Lung microvascular endothelial cell (primary cell): ENCODE data around the gene ELMO2. TPM values are rescaled to one million over a fixed set of nuclear protein-coding genes. Genes with fewer than 3 reads are reported as not detected.
A peak's percentile ranks its signal among the peaks of the same experiment; 100 is the strongest.

Experiments
- DNase-seq, 2 donors: peaks; one replicate each; pipeline versions ENCODE4 v3.0.0 to v3.0.0-alpha.2; 2010; ENCODE audit warnings: low read depth in 2 of 2
- total RNA-seq: library from RNA; depleted of rRNA; stranded (reverse); fragments of >200 nt; gene quantifications from 2 replicates; pipeline ENCODE4 v1.2.1, GENCODE V29; 2014

The ELMO2 gene
- total RNA-seq, 1 donor from 2014 or later = 24.8 TPM

DNA sequence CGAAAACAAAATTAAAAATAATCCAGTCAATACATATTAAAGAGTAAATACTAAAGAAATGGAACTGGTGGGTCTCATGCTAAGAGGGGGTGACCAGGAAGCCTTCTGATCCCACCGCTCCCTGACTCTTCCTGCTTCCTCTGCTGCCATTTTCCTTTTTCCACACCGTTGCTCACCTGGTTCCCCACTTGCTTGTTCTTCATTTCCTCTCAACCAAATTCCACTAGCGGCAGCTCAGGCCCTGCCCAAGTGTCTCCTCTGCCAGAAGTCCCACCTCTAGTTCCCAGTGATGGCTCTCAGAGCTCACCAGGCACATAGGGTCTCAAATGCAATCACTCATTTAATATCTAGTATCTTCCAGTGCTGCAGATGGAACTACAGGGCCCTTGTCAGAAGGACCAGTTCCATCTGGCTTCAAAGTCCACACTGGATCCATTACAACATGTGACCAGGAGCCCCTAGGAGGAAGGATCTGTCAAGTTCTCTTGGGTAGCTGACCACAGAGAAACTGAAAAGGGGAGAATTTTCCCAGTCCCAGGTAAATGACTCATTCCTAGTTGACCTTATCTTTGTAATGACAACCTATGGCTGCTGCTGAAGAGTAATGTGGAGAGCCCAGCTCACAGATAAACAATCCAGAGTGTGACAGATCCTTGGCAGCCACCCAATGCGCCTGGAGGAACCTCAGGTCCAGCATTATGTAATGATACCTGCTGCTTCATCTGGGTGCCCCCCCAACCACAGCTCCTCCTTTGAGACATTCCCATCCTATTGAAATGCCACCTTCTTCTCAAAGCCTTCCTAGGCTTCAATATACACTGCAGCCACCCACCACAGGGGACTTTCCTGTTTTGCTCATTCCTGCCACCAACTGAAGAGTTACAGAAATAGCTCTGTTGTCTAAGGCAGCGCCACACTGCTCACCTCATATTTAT, 38.2 kb downstream of the ELMO2 start:
- DNase-seq = peak in 1 of 2 donors; percentile 36

DNA sequence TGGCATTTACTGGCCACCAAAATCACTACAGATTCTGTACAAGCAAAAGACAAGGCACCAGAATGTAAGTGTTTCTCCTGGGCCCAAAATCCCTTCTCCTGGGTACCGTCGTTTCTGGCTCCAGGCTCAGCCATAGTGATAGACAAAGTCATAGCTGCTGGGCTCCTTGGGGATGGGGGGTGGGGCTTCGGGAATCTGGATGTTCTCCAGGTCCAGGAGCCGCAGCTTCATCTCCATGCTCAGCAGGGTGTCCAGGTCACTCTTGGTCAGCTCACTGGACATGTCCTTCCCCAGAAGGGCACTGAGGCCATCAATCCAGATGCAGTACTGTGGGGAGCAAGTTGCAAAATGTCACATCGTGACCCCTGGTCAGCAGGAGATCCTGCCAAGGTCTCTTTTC, 39.2 kb downstream of the ELMO2 start:
- no peak for DNase-seq

DNA sequence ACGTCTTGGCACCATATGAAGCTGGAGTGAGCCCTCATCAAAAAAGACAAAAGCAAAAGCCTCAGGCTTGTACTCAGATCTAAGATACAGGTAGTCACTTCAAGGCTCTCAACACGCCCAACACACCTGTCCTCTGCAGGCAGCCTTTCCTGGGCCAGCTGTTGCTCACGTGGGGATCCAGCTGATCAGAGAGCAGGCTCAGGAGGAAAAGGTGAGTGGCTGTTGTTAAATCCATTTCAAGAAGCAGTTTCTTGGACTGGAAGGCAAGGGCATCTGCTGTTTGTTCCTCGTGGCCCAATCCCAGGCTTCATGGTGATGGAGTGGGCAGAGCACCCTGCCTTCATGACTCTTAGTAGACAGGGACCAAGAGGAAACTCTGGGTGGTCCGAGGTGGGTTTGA, 39.6 kb downstream of the ELMO2 start:
- DNase-seq = no peak

DNA sequence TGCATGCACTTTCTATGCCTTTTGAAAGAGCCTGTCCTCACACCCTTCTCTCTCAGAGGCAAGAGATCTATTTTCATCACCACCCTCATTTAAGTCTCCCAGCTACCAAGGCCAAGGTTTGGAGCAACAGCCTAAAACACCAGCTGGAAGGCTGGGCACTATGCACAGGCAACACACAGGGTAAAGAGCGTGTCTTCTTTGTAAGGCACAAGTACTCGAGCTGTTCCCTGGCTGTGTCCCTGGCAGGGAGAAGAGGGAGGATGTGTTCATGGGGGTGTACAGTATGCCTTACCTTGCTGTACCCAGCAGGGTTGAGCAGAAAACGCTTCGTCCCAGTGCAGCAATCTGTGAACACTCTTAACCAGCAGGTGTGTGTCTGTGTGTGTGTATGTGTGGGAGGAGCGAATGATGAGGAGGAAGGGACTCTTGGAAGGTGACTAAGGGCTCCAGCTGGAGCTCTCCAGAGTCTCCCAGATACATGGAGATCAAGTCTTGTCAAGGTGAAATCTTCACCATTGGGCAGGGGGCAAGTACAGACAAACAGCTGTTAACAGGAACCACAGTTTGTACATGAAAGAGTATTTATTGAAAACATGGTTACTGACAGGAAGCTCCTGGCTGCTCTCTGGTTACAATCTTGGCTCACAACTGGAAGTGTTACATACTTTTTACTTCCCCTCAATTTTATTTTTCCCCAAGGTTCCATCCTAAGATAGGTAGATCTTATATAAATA, 40.8 kb downstream of the ELMO2 start:
- no peak for DNase-seq

DNA sequence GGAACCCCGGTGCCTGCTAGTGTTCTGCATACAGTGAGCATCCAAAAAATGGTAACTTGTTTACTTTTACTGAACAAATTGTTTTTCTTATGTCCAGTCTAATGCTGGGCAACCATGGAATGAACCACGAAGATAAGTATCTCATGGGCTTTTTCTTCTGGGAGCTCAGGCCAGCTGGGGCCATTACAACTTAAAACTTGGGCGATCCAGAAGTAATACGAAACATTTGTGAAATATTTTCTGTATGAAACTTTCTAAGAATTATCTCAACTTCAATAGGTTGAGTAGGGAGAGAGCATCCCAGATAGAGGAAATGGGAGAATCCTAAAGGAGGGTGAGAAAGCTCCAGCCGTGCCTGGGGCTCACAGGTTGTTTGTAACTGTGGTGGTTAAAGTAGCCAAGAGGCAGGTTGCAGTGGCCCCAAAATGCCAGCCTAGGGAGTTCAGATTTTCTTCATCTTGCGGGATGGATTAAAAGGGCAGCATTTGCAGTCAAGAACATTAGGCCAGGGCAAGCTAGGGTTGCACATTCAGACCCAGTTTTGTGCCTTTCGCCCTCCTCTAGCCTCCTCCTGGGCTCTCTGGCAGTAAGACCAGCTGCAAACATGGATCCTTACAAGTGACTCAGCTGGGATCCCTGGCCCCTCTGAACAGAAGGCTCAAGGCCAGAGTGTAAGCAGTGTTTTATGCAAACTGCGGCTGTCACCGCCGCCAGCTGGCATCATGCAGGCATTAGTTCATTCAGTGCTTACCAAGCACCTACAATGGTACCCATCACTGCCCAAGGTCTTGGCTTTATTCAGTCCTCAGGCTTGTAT, 41.5 kb downstream of the ELMO2 start:
- no peak for DNase-seq

DNA sequence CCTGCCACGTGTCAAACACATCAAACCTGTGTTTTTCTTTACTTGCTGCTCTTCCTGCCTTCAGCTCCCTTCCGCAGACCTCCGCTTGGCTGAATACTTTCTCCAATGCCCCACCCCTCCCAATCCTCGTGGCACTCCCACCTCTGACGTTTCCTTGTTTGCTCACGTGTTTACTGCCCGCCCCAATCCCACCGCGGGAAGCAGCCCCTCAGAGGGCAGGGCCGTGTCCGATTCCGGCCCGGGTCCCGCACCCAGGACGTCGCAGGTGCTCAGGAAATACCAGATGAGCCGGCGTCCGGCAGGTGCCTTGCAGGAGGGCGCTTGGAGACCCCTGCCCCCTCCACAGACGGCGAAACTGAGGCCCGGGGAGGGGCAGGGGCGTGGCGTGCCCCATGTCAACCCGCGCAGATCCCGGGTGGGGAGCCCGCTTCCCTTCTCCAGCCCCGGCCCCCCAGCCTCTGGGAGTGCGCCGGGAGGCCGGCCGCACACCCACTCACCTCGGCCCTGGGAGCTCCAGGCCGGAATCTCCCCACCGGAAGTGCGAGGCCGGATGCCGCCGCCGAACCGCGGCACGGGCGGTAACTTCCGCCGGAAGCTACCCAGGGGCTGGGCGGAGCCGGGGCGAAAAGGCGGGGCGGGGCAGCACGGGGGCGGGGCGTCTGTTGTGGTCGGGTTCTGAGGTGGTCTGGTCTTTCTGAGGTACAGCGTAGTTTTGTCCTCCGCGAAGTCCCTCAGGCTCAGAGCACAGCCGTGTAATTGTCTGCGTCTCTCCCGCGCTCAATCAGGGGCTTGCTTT, 42.3 kb downstream of the ELMO2 start:
- DNase-seq = peak; percentile 91 to 94

DNA sequence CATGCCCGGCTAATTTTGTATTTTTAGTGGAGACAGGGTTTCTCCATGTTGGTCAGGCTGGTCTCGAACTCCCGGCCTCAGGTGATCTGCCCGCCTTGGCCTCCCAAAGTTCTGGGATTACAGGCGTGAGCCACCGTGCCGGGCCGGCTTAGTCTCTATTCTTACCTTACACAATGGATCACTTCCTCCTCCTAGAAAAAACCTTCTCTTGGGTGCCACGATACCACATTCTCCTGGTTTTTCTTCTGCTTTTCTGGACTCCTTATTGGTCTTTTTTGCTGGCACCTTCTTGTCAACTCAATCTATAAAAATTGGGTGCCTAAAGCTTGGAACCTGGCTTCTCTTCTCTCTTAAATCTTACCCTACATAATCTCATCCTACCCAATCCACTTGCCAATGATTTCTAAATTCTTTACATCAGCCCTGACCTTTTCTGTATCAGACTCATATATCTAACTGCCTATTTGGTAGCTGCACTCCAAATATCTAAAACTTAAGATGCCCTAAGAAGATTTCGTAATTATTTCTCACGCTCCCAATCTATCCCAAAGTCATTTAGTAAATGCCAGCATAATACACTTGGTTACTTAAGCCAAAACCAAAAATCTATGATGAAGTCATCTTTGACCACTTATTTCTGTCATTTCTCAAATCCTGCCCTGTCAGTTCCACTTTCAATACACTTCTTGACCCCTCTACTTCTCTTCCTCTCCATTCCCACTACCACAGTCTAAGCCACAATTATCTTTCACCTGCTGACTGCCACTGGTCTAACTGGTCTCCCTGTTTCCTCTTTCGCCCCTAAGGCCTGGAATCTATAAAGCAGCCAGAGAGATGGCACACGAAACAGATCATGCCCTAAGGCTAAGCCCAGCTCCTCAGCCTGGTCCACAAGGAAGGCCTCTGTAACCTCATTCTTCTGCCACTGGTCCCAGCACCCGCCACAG, 43.2 kb downstream of the ELMO2 start:
- DNase-seq = no peak

DNA sequence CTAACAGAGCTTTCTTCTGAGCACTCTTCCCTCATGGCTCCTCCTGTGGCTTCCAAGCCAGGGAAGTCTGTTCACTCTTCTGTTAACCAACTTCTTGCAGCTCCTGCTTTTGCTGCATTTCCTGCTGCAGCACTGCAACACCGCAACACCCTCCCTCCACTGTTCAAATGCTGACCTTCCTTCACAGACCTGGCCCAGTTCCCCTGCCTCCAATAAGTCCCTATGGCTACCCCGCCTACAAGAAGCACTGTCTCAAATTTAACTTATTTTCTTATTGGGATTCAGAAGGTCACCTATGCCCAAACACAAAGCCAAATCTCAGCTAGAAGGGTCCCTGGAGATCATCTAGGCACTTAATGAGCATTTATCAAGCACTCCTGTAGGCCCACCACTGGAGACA, 44.6 kb downstream of the ELMO2 start:
- DNase-seq = no peak

DNA sequence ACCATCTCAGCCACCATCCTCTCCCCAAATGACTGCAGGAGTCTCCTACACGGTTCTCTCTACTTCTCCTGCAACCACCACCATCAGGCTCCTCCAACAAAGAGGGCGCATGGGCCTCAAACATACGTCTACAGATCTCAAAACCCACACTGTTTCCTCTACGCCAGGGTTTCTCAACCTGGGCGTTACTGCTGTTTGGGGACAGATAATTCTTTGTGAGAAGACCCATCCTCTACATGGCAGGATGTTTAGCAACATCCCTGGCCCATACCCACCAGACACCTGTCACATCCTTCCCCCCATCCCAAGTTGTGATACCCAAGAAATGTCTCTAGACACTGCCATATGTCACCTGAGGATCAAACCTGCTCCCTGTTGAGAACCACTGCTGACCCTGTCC, 45.0 kb downstream of the ELMO2 start:
- DNase-seq = no peak

DNA sequence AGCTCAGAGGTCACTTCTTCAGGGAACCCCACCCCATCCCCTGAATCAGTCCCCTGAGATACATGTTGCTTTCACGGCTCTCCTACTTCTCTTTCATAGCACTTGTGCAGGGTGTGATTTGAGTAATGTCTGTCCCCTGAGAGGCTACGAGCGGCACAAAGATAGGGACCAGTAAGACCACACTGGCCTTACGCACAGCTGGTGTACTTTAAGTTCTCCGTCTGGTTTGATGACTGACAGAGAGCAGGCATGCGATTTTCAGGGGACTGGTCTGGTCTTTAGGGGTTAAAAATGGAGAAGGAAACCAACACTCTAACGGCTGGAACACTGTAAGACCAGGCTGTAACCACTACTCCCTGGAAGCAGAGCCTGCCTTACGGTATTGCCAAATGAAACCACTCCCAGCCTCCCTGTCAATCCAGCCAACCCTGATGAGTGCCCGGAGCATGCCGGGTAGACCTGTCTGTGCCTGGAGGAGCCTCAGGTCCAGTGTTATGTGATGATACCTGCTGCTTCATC, 47.1 kb downstream of the ELMO2 start:
- no peak for DNase-seq

DNA sequence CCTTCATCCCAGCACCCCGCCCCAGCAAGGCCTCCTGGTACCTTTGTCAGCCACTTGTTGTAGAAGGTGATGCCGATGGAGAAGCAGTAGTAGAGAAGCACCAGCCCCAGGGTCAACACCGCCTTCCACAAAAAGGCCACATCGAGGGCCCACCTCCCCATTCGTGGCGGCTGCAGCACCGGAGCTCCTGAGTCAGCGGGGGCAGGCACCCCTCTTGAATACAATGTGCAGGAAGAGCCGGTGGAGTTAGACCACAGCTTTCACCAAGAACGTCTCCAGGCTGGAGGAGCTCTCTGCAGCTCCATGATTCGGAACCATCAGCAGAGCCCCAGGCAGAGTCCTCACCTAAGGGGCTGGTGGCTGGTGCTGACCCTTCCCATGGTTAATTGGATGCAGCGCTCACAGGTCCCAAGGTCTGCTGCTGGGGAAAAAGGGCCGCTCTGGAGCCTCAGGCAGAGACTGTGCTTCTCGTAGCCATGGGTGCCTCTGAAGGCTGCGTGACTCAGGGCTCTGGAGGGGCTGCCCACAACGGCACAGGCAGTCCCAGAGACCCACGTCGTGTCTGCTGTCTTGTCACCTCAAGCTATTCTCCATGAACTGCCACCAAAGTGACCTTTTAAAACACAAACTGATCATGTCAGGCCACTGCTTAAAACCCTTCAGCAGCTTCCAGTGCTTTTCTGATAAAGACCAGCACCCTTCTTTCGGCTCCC, 47.9 kb downstream of the ELMO2 start:
- DNase-seq = no peak

DNA sequence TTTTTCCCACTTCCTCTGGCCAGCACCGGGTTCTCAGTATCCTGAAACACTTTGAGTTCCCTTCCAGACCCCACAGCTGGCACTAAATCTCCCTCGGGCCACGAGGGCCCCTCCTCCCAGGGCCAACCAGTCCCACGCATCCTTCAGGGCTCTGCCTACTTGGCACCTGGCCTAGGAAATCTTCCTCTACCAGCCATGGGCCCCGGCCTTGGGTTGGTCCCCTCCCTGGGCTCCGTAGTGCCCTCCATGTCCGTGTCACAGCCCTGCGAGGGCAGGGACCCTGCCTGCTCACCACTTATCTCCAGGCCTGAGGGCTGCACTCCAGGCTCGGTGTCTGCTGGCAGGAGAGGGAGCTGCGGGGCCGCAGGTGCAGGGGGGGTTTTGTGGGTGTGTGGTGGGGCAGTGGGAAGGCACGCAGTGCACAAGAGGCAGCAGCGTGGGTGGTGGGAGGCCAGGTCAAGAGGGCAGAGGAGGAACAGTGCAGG, 49.3 kb downstream of the ELMO2 start:
- DNase-seq = no peak

DNA sequence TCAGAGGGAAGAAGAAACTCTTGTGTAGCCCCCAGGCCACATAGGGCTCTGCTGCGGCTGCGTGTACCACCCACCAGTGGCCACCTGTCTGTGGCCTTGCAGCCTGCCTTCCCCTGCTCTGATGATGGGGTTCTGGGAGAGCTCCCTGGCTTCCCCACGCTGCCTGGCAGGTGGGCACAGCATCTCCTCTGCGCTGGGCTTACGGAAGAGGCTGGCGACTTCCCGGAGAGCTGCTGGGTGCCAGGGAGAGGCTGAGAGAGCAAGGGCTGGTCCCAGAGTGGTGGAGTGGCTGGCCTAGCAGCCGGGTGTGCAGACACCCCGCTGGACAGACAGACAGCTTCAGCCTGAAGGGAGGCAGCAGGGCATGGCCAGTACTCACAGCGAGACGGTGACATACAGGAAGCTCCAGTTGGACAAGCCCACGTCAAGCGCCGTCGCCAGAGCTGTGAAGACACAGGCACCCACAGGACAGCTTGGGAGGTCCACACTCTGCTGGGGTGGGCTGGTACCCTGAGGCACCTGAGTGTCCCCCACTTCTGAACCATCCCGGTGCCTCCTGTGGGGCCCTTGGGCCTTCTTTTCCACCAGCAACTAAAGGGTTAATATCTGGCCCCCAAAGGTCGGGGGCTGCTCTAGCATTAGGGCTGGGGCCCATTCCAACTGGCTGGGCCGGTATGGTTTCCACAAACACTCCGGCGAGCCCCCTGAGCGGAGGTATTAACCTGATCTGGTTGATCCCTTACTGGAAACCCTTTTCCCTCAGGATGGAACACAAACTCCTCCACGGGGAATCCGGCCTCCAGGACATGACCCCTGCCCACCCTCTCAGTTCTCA, 50.0 kb downstream of the ELMO2 start:
- no peak for DNase-seq

DNA sequence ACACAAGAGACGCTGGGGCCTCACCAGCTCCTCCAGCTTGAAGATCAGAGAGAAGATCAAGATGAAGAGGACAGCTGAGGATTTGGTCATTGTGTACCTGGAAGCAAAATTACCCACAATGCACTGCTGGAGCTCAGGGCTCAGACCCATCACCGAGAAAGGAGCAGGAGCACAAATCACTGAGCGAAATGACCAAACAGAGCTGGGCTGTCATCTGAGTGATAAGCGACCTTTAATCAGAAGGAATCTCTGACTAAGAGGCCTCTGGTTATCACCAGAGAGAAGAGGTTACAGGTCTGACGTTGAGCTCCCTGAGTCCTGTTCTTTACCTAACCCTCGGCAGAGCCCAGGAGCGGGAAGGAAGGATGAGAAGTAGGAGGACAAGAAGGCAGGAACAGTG, 50.6 kb downstream of the ELMO2 start:
- no peak for DNase-seq

DNA sequence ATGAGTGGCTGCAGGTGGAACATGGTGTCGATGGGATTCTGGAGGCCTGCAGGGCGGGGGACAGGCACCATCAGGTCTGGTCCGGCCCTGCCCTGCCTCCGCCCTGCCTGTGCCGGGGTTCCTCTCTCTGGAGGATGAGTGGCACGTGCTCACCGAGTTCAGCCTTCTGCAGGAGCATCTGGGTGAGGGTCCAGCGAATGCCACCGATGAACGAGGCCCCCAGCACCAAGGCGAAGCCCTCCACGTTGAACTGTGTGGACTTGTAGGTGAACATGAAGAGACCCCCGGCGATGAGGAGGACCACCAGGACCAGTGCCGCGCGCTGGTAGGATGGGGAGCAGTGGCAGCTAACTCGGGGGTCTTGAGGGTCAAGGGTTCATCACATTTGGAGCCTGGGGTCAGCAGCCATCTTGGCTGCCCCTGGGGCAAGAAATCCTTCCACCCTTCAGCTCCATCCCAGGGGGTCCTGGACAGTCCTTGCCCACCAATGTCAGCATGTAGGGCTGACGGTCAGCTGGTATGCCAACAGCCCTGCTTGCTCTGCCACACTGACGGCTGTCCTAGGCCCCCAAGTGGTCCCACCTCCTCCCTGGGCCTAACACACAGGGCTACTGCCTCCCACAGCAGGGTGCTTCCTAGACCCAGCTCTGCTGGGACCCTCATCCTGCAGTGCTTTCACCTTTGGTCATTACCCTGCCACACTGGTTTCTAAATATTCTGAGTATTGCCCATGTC, 51.3 kb downstream of the ELMO2 start:
- no peak for DNase-seq

DNA sequence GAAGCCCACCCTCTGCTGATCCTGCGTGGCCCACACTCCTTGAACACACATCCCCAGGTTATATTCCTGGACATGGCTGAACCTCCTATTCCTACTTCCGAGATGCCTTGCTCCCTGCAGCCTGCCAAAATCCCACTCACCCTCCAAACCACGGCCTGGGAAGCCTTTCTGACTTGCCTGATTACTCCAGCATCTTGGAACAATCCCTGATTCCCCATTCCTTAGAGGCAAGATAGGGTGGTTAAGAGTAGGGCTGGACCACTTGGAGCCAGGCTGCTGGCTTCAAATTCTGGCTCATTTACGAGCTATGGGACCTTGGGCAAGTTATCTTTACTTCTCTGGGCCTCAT, 52.2 kb downstream of the ELMO2 start:
- no peak for DNase-seq

DNA sequence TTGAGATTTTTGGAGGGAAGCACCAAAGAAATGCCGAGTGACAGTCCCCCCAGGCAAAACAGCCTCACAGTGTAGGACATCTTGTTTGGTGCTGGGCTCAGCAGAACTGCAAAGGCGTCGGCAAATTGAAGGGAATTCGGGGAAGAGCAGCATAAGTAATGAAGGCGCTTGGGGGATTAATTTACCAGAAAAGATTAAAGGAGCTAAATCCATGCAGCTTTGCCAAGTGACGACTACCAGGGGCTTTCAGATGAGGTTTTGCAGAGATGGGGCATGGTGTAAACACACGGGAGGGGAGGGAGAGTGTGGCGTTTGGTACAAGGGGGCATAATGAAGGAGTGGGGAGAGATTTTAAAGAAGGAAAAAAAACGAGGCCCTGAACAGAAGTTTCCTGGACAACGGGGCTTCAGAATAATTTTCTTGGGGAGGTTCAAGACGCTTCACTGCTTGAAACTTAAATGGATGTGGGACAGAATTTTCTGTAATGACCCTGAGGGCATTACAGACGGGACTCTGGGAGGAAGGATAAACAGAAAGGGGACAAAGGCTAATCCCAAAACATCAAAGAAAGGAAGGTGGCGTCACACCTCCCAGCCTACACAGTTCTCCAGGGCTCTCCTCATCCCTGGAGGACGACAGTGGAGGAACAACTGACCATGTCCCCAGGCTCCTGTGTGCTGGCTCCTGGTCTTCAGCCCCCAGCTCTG, 52.8 kb downstream of the ELMO2 start:
- no peak for DNase-seq
